Measurements from ENCODE around the gene PHF20. TPM values are rescaled to one million over a fixed set of nuclear protein-coding genes. Genes with fewer than 3 reads are reported as not detected.
"Not testable (repeated sequence)": the region's sequence is repeated elsewhere in the genome, so short reads cannot be mapped to it uniquely, and the experiment has no call there.

Gene PHF20
- total RNA-seq, 1 donor from 2014 or later, result 11.4 TPM

GRCh38 chr20:35908007-35908406 lies 136.2 kb downstream of the PHF20 start:
- ATAC-seq (no peak), DNase-seq (ENCODE audit: low spot score) (no peak)

DNA sequence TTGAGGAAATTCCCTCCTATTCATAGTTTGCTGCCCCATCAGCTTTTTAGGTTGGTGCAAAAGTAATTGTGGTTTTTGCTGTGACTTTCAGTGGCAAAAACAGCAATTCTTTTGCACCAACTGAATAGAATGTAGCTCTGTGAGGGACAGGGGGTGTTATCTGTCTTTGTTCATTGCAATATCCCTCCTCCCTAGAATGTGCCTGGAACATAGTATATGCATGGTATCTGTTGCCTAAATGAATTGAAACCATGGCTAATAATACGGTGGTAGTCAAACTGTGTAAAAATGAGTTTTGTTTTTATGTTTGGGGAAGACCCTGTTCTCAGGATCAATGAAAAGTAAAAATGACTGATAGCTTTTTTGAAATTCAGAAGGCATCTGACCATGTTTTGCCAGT lies 137.4 kb downstream of the PHF20 start:
- ATAC-seq, result no peak

GRCh38 chr20:35909796-35910195 lies 138.0 kb downstream of the PHF20 start:
- no peak for ATAC-seq
- DNase-seq (ENCODE audit: low spot score), result no peak

More for the DNA sequence above, 137.4 kb downstream of the PHF20 start:
- no peak for DNase-seq (ENCODE audit: low spot score)

DNA sequence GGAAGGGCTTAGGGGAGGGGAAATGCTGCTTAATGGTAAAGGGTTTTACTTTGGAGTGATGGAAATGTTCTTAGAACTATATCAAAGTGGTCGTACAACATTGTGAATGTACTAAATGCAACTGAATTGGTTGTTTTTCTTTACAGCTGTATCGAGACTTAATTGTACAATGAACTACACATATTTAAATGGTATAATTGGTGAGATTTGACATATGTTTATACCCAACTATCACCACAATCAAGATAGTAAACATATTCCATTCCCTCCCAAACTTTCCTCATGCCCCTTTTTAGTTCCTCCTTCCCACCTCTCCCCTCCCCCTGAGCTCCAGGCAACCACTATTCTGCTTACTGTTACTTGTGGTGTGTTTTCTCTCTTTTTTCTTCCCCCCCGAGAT lies 138.4 kb downstream of the PHF20 start:
- DNase-seq (ENCODE audit: low spot score), result no peak

DNA sequence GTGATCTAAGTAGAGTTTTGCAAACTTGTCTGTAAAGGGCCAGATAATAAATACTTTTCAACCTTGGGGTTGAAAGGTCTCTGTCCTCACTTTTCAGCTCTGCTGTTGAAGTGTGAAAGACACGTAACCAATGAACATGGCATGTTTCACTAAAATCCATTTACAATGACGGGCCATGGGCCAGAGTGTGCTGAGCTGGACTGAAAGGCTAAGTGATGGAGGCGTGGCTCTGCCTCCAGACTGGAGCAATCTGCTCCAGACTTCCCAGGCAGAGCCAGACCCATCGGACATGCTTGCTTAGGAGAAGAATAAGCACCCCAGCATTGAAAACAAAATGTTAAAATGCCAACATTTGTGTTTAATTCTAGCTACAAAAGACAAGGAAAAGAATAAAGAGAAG lies 141.1 kb downstream of the PHF20 start:
- DNase-seq (ENCODE audit: low spot score), result no peak
- ATAC-seq, result no peak

More for the DNA sequence above, 138.4 kb downstream of the PHF20 start:
- no peak for ATAC-seq

DNA sequence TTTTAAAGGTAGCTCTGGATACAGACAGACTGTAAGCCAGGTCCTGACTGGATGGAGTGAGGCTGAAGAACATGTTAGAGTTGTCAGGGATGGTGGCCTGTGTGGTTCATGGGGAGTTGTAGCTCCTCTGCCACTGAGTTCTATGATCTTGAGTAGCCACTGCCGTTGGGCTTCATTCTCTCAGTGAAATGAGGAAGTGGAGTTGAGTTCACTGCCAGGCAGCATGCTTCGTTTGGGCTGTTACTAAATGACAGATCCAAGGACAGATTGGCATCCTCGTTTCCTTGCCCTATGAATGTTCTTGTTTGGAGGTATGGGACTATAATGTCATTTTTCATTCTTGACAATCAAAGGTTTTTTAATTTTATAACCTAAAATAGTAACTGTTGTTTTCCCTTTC lies 145.3 kb downstream of the PHF20 start:
- no peak for ATAC-seq
- DNase-seq (ENCODE audit: low spot score), result no peak

GRCh38 chr20:35918021-35918420 lies 146.2 kb downstream of the PHF20 start:
- ATAC-seq, result no peak
- DNase-seq (ENCODE audit: low spot score), result no peak

DNA sequence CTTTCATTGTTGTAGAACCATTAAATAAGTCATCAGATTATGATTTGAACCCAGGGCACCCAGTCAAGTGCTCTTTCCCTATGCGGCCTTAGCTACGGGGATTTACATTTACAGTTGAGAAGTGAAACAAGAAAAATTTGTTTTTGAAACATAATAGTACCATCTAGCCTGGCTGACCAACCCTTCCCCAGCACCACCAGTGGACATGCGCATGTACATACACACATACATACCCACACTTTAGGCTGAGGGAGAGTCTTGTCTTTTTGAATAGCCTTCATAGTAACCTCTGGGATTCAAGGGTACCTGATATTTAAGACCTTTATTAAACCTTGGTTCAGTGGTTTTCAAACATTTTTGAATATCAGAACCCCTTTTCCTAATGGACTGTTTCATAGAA lies 148.7 kb downstream of the PHF20 start:
- no peak for DNase-seq (ENCODE audit: low spot score)
- no peak for ATAC-seq

- DNase-seq (ENCODE audit: low spot score) (no peak), ATAC-seq (no peak)
Measured at GRCh38 chr20:35929301-35929700, 157.5 kb downstream of the PHF20 start.

GRCh38 chr20:35934050-35934449 lies 162.2 kb downstream of the PHF20 start:
- DNase-seq (ENCODE audit: low spot score) (no peak), ATAC-seq (no peak)

- no peak for DNase-seq (ENCODE audit: low spot score)
Measured at GRCh38 chr20:35939264-35939663, 167.4 kb downstream of the PHF20 start.

DNA sequence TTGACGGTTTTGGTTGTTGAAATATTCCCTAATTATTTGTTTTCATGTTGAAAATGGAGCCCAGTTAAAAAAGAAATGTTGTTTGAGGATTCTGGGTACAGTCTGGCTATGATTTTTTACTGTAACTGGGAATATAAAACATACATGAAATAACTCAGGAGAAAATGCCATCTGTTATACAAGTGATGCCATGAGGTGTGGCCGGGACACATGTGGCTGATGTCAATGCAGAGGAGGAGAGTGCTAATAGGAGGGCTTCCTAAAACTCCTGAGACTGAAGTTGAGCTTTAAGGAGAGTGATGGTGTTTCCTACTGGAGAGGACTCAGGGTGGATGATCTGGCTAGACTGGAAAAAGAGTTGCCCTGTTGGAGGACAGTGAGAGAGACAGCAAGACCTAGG lies 169.8 kb downstream of the PHF20 start:
- no peak for ATAC-seq
- DNase-seq (ENCODE audit: low spot score), result no peak

More at GRCh38 chr20:35939264-35939663, 167.4 kb downstream of the PHF20 start:
- ATAC-seq, result no peak

- DNase-seq (ENCODE audit: low spot score), result no peak
- no peak for ATAC-seq
Measured at GRCh38 chr20:35942243-35942642, 170.4 kb downstream of the PHF20 start.

GRCh38 chr20:35947489-35947888 lies 175.7 kb downstream of the PHF20 start:
- DNase-seq (ENCODE audit: low spot score) (peak; percentile 57), ATAC-seq (peak; percentile 70)

DNA sequence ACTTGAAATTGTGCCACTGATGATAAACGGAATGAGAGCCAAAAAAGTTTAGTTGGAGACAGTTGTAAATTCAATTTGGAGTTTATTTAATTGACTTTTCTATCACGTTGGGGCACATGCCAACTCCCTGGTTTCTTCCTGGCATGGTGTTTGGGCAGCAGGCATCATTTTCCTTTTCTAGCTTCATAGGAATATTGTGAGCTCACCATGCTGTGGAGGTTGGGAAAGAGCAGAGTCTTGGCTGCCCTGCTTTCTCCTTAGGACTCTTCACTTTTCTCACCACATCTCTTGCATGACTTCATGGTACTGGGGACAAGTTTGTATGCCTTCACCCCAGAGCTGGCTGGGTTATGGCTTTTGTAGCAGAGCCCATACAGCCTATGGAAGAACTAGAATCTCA lies 176.1 kb downstream of the PHF20 start:
- ATAC-seq (peak; percentile 16), DNase-seq (ENCODE audit: low spot score) (no peak)

GRCh38 chr20:35950093-35950492 lies 178.3 kb downstream of the PHF20 start:
- ATAC-seq, result no peak
- no peak for DNase-seq (ENCODE audit: low spot score)

GRCh38 chr20:35952080-35952479 lies 180.3 kb downstream of the PHF20 start:
- not testable (repeated sequence) for DNase-seq (ENCODE audit: low spot score); ATAC-seq

GRCh38 chr20:35952480-35953386 lies 180.9 kb downstream of the PHF20 start:
- DNase-seq (ENCODE audit: low spot score), result no peak

DNA sequence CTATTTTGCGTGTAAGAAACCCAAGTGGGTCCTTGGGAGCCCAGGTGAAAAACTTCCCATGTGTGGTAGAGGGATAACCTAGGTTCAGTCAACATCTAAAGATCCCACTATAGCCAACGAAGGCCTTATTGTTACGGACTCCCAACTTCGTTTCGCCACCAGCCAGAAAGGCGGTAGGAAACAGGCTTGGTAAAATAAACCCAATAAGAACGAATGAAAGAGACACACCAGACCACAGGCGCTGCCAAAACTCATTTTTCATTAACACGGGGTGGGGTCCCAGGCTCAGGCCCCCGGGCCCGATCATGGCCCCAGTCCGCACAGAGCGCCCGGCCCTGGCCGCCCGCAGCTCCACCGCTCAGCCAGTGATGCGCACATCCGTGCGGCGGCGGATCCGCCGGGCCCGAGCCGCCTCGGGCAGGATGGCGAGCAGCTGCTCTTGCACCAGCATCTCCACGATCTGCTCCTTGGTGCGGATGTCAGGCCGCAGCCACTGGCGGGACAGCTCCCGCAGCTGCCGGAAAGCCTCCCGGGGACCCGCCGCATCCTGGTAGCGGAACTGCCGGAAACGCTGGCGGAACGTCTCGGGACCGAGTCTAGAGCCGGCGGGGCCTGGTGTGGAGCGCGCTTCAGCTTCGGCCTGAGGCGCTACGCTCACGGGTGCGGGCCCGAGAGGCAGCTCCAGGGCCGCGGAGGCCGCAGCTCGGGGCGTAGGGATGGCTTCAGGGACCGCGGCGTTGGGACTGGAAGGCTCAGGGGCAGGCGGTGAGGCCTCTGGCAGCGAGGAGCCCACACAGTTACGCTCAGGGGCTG lies 181.8 kb downstream of the PHF20 start:
- DNase-seq (ENCODE audit: low spot score), result peak; percentile 63
- peak; percentile 33 for ATAC-seq

More at GRCh38 chr20:35952480-35953386, 180.9 kb downstream of the PHF20 start:
- no peak for ATAC-seq

DNA sequence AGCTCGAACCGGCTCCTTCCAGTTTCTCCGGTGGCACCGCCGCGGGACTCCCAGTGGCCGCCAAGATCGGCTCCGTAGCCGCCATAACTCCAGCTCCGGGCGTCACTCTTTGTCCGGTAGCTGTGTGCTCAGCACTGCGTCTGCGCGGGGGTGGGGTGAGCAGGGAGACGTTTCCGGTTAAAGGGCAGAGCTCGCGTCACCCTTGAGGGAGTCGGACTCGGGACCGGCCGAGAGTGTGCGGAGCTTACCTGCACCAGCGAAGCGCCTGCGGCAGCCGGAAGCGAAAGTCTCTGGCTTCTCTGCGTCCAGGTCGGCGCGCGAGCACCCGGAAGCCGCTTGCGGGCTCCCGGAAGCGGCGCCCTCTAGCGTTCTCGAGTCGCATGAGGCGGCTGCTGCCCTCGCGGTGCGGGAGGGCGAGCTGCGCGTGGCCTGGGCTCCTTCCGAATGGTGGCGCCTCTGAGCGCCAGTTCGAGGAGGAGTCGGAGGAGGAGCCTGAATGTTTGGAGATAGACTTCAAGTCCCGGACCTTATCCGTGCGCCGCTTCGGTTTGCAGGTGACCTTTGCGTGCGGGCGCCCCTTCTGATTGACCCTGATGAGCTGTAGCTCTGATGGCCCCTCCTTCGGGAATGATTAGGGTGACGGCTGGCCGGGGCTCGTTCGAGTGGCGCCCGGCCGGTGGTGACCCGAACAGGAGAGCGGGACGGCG lies 182.5 kb downstream of the PHF20 start, which contains the start of gene SCAND1:
SCAND1 (minus strand) TSS at position 303 of the 707 bp plus-strand sequence; CDS start at position 85, 218 bp downstream.
- DNase-seq (ENCODE audit: low spot score), result peak; percentile 97
- peak; percentile 92 for ATAC-seq

GRCh38 chr20:35954907-35955251 lies 183.1 kb downstream of the PHF20 start:
- no peak for ATAC-seq
- DNase-seq (ENCODE audit: low spot score), result no peak
